Kidney (tissue), 14 donors: ENCODE results near the gene KLHL28. TPM values are rescaled to one million over a fixed set of nuclear protein-coding genes. Genes with fewer than 3 reads are reported as not detected.
A peak's percentile ranks its signal among the peaks of the same experiment; 100 is the strongest.

Experiments used
- DNase-seq, 5 donors: peaks; one replicate each; pipeline ENCODE4 v3.0.0-alpha.2; 2013 to 2020
- FAIRE-seq: peaks from 2 replicates; lab custom pipeline; 2012; peaks lifted over from hg19 to GRCh38; lab: Jason Lieb, UNC
- H3K27ac ChIP-seq, 2 donors: one replicate each; pipeline ENCODE4 v1.7.0; 2013; ENCODE audit warnings: low read depth in 2 of 2, low read length in 2 of 2, inconsistent platforms in 1 of 2
- H3K27me3 ChIP-seq: one replicate; pipeline ENCODE4 v1.7.1; 2013; ENCODE audit warnings: low read length, inconsistent platforms; ENCODE audit not compliant: control insufficient read depth, insufficient read depth
- H3K36me3 ChIP-seq, 3 donors: one replicate each; pipeline versions ENCODE4 v1.7.0 to v1.7.1; 2013; ENCODE audit warnings: low read length in 3 of 3, control low read depth in 1 of 3, inconsistent platforms in 1 of 3; ENCODE audit not compliant: insufficient read depth in 3 of 3, control insufficient read depth in 2 of 3
- H3K4me1 ChIP-seq, 3 donors: one replicate each; pipeline versions ENCODE4 v1.7.0 to v1.7.1; 2013; ENCODE audit warnings: low read length in 3 of 3, inconsistent platforms in 1 of 3, low read depth in 1 of 3; ENCODE audit not compliant: control insufficient read depth in 2 of 3, insufficient read depth in 2 of 3
- H3K4me3 ChIP-seq, 3 donors: one replicate each; pipeline versions ENCODE4 v1.7.0 to v1.8.1; 2013; ENCODE audit warnings: low read length in 3 of 3, control low read depth in 1 of 3, inconsistent platforms in 1 of 3
- H3K9ac ChIP-seq, 3 donors: one replicate each; pipeline versions ENCODE4 v1.7.0 to v1.7.1; 2013; ENCODE audit warnings: low read length in 3 of 3, control low read depth in 1 of 3, inconsistent platforms in 1 of 3
- H3K9me3 ChIP-seq, 3 donors: one replicate each; pipeline versions ENCODE4 v1.7.0 to v1.7.1; 2013; ENCODE audit warnings: low read length in 3 of 3, control low read depth in 1 of 3, inconsistent platforms in 1 of 3; ENCODE audit not compliant: control insufficient read depth in 2 of 3, insufficient read depth in 1 of 3
- intact Hi-C: fragments of 100-400 bp; cut with DNase I; formaldehyde crosslinking; loops from one replicate; pipeline ENCODE4 v1.11.1; 2022
- polyA plus RNA-seq: library from polyadenylated mRNA; stranded (reverse); fragments of 350-450 nt; fragmentation: Illumina TruSeq; extraction: RNeasy Lipid Tissue Mini Kit (QIAGEN cat#74804); gene quantifications from one replicate; pipeline ENCODE4 v1.2.3, GENCODE V29; 2014; ENCODE audit warnings: low read depth, low replicate concordance; ENCODE audit not compliant: insufficient read depth
- total RNA-seq: library from RNA; stranded (reverse); fragmentation: NEBNext Ultra II Directional; extraction: Animal tissue kit (Norgen Biotek cat#: 25700); gene quantifications from one replicate; pipeline ENCODE4 v1.2.1, GENCODE V29; 2021
- TF ChIP-seq, protein P1 (sequence below): IDR thresholded peaks from 3 replicates; pipeline ENCODE4 v1.5.1; 2012; ENCODE audit warnings: mild to moderate bottlenecking, moderate library complexity, borderline replicate concordance; ENCODE audit not compliant: insufficient read depth; ENCODE audit errors: extremely low read depth
- donor health status: control.
- donor health status: control.
- donor health status: control.
- donor health status: control.
- donor health status: control.
- donor health status: DM: yes; HTN: yes; CAD: no.
- donor health status: Normal renal cell carcinoma (clear cell type).

The KLHL28 gene
- total and polyA plus RNA-seq, 2 donors from 2014 or later, result 1.6 to 16.3 TPM

DNA sequence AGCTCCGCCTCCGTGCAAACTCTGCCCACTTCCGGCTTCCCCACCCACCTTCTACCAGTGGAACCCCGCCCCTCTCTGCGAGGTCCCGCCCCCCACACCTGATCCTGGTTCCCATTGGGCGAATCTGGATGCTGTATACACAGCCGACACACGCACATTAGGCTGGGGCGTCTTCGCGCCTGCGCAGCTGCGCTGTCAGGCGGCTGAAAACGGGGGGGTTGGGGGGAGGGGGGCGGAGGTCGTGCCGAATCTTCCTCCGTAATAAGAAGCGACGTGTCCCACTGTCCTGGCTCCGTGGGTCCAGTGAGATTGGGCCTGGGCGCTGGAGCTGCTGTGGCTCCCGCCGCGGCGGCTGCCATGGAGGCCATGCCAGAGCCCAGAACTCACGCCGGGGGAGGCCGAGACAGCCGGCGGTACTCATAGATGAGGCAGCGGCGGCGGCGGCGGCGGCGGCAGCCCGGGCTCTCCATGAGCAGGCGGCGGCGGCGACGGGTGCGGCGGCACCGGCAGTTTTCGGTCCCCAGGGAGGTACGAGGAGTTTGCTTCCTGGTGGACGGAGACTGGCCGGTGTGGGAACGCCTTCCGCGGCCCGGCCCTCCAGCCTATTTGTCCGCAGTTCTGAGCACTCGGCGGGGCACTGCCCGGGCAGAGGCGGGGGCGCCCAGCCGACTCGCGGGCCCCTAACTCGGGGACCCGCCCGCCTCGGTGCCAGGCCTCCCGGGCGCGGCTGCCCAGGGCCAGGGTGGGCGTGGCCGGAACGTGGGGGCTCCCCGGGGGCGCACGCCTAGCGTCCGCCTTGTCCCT, 64.5 kb downstream of the KLHL28 start:
- H3K36me3 ChIP-seq, result peaks cover 0 to 2% (median 0%) of the 10 kb centered on the region in 3 donors
- peak overlapping the region; percentile 76 to 90 (median 89) for H3K4me3 ChIP-seq
- peaks cover 0 to 4% (median 3%) of the 10 kb centered on the region in 3 donors for H3K4me1 ChIP-seq
- peak; percentile 97 to 99 (median 98) for DNase-seq
- no peak for FAIRE-seq
- TF ChIP-seq, protein P1, sequence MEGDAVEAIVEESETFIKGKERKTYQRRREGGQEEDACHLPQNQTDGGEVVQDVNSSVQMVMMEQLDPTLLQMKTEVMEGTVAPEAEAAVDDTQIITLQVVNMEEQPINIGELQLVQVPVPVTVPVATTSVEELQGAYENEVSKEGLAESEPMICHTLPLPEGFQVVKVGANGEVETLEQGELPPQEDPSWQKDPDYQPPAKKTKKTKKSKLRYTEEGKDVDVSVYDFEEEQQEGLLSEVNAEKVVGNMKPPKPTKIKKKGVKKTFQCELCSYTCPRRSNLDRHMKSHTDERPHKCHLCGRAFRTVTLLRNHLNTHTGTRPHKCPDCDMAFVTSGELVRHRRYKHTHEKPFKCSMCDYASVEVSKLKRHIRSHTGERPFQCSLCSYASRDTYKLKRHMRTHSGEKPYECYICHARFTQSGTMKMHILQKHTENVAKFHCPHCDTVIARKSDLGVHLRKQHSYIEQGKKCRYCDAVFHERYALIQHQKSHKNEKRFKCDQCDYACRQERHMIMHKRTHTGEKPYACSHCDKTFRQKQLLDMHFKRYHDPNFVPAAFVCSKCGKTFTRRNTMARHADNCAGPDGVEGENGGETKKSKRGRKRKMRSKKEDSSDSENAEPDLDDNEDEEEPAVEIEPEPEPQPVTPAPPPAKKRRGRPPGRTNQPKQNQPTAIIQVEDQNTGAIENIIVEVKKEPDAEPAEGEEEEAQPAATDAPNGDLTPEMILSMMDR, result no peak
- peak overlapping the region; percentile 63 to 90 (median 66) for H3K9ac ChIP-seq
- H3K27me3 ChIP-seq, result no peaks in the 10 kb centered on the region
- peak overlapping the region; percentile 97 for H3K27ac ChIP-seq
- intact Hi-C loops, result no loop called here
- no peaks in the 10 kb centered on the region for H3K9me3 ChIP-seq

DNA sequence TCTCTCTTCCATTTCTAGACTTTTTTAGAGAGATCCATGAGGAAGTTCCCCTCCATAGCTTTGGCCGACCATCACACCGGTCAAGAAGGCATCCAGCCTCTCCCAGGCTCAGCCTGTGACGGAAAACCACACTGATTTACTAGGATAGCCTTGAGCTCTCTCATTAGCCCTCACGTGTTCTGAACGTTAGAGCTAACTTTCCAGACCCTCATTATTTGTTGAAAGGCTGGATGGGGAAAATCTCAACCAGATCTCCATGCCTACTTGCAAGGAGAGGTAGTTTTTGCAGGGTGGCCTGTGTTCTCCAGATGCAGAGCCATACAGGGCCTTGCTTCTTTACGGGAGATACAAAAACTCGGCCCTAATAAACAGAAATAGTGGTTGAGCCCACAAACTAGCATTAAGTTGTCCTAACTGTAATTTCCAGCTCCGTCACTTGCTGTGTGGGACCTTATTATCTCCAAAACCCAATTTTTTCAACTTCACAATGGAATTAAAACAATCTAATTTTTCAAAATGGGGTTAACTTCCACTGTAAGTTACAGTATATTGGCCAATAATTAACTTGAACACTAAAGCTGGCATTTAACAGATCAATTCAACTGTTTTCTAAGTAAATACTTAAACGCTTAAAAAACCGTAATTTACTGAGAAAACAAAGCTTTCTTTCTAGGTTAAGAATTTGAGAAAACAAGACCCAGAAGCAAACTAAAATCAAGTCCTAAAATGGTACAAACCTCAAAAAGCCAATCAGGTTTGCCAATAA, 65.3 kb downstream of the KLHL28 start:
- DNase-seq (no peak), FAIRE-seq (peak; percentile 21)
- Histone ChIP-seq H3K9me3 (no peaks in the 10 kb centered on the region), H3K27ac (peak overlapping the region; percentile 60 to 97), H3K36me3 (no peaks in the 10 kb centered on the region), H3K4me1 (peaks cover 0 to 4% (median 3%) of the 10 kb centered on the region in 3 donors), H3K4me3 (peak overlapping the region; percentile 47 to 89 (median 55)), H3K27me3 (no peaks in the 10 kb centered on the region), H3K9ac (peak overlapping the region in 2 of 3 donors; percentile 3 to 4)
- intact Hi-C loops, result no loop called here
- TF ChIP-seq, protein P1, result no peak

- intact Hi-C loops, result no loop called here
- Histone ChIP-seq H3K27ac (no peak overlapping the region), H3K9ac (no peak overlapping the region), H3K4me3 (no peak overlapping the region), H3K4me1 (peaks cover 0 to 4% (median 3%) of the 10 kb centered on the region in 3 donors), H3K36me3 (no peaks in the 10 kb centered on the region), H3K9me3 (no peaks in the 10 kb centered on the region), H3K27me3 (no peaks in the 10 kb centered on the region)
- TF ChIP-seq, protein P1, result no peak
- DNase-seq (no peak), FAIRE-seq (no peak)
Observed at GRCh38 chr14:44895716-44896115, 66.0 kb downstream of the KLHL28 start.
